Endodermal cell (in vitro differentiated cells): ENCODE results near the gene INSYN2B. TPM values are rescaled to one million over a fixed set of nuclear protein-coding genes. Genes with fewer than 3 reads are reported as not detected.

Experiments used
- DNase-seq: peaks from one replicate; pipeline ENCODE4 v3.0.0-alpha.2; 2017
- H3K27ac ChIP-seq: 2 replicates; pipeline ENCODE4 v1.5.1; 2013; ENCODE audit warnings: mild to moderate bottlenecking, low read depth, low read length, moderate library complexity
- H3K27me3 ChIP-seq: 2 replicates; pipeline ENCODE4 v1.6.1; 2013; ENCODE audit warnings: mild to moderate bottlenecking, low read length, moderate library complexity; ENCODE audit not compliant: insufficient read depth, control insufficient read depth, poor library complexity, severe bottlenecking
- H3K36me3 ChIP-seq: 2 replicates; pipeline ENCODE4 v1.7.0; 2013; ENCODE audit warnings: mild to moderate bottlenecking, low read length, moderate library complexity; ENCODE audit not compliant: control insufficient read depth, insufficient read depth
- H3K4me1 ChIP-seq: one replicate; pipeline ENCODE4 v1.7.0; 2013; ENCODE audit warnings: low read length; ENCODE audit not compliant: control insufficient read depth, insufficient read depth
- H3K4me3 ChIP-seq: 2 replicates; pipeline ENCODE4 v1.5.1; 2013; ENCODE audit warnings: mild to moderate bottlenecking, low read length, moderate library complexity
- H3K9ac ChIP-seq: 2 replicates; pipeline ENCODE4 v1.6.1; 2013; ENCODE audit warnings: mild to moderate bottlenecking, low read length, moderate library complexity; ENCODE audit not compliant: poor library complexity, severe bottlenecking; ENCODE audit errors: extremely low read depth
- H3K9me3 ChIP-seq: 2 replicates; pipeline ENCODE4 v1.6.1; 2013; ENCODE audit warnings: mild to moderate bottlenecking, low read length, moderate library complexity; ENCODE audit not compliant: control insufficient read depth
- H3K27ac Mint-ChIP-seq: 2 replicates; pipeline ENCODE4 v1.8.0; 2020; ENCODE audit warnings: mixed read lengths
- H3K27me3 Mint-ChIP-seq: 2 replicates; pipeline ENCODE4 v1.8.0; 2021; ENCODE audit warnings: mild to moderate bottlenecking, mixed read lengths; ENCODE audit not compliant: insufficient read depth
- H3K36me3 Mint-ChIP-seq: 2 replicates; pipeline ENCODE4 v1.8.0; 2020; ENCODE audit warnings: low read depth, mixed read lengths
- H3K4me1 Mint-ChIP-seq: 2 replicates; pipeline ENCODE4 v1.8.0; 2020; ENCODE audit warnings: mixed read lengths
- H3K4me3 Mint-ChIP-seq: 2 replicates; pipeline ENCODE4 v1.8.0; 2020; ENCODE audit warnings: mild to moderate bottlenecking, moderate library complexity, mixed read lengths
- H3K9me3 Mint-ChIP-seq: 2 replicates; pipeline ENCODE4 v1.8.0; 2020; ENCODE audit warnings: mild to moderate bottlenecking, mixed read lengths
- WGBS, 2 experiments: methylation state at CpG; one replicate each; pipeline versions ENCODE4 v1.1.5 to v1.1.7; 2013; ENCODE audit warnings: missing lambda C conversion rate in 2 of 2, mixed read lengths in 1 of 2; ENCODE audit not compliant: insufficient coverage in 1 of 2, insufficient read length in 1 of 2; 5-methylcytosine and 5-hydroxymethylcytosine counted together
- total RNA-seq, 2 donors: library from RNA; stranded (reverse); fragmentation: NEBNext Ultra II Directional in 1 of 2; extraction: Animal tissue kit (Norgen Biotek cat#: 25700) in 1 of 2; gene quantifications; 2 replicates in 1 of 2; 3 replicates in 1 of 2; pipeline ENCODE4 v1.2.1, GENCODE V29; 2021
- TF ChIP-seq, protein P1 (sequence below): fragments of 200-600 bp; sonication (generic); conservative IDR thresholded peaks from 2 replicates; pipeline ENCODE4 v1.5.0; 2021; ENCODE audit warnings: antibody characterized with exemption, mild to moderate bottlenecking

The INSYN2B gene
- total RNA-seq, 2 donors from 2014 or later = not detected

DNA sequence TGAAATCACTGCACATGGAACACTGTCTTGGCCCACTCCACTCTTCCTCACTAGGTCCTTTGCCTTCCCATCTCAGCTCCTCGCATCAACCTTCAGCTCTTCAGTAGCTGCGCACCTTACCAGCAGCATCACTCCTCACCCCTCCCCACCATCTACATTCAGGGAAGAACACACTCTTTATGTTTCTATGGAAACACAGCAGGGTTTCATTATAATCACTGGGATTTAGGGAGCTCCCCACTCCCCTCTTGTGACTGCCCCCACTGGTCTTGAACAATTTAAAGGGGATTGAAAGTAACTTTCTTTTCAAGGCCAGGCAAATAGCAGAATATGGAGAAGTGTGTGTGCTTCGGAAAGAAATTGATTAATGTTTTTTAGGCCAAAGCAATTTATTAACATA is 111.2 kb downstream of the INSYN2B start:
- Mint-ChIP-seq H3K4me1 (peaks cover 9% of the 10 kb centered on the region), H3K4me3 (no peak overlapping the region)

GRCh38 chr5:169867347-169867746 is 112.9 kb downstream of the INSYN2B start:
- Mint-ChIP-seq H3K4me3 (no peak overlapping the region), H3K27ac (no peak overlapping the region), H3K27me3 (peaks cover 1% of the 10 kb centered on the region), H3K36me3 (no peaks in the 10 kb centered on the region), H3K4me1 (peaks cover 9% of the 10 kb centered on the region), H3K9me3 (no peaks in the 10 kb centered on the region)
- no peaks in the 10 kb centered on the region for H3K27me3 ChIP-seq
- WGBS, 2 experiments = 90 to 100% methylated on average over 1 to 2 of the region's 2 CpGs
- H3K4me1 ChIP-seq = no peaks in the 10 kb centered on the region
- H3K9ac ChIP-seq = no peak overlapping the region
- no peaks in the 10 kb centered on the region for H3K36me3 ChIP-seq
- no peak for DNase-seq
- H3K9me3 ChIP-seq = no peaks in the 10 kb centered on the region
- H3K27ac ChIP-seq = no peak overlapping the region
- no peak overlapping the region for H3K4me3 ChIP-seq
- TF ChIP-seq, protein P1, sequence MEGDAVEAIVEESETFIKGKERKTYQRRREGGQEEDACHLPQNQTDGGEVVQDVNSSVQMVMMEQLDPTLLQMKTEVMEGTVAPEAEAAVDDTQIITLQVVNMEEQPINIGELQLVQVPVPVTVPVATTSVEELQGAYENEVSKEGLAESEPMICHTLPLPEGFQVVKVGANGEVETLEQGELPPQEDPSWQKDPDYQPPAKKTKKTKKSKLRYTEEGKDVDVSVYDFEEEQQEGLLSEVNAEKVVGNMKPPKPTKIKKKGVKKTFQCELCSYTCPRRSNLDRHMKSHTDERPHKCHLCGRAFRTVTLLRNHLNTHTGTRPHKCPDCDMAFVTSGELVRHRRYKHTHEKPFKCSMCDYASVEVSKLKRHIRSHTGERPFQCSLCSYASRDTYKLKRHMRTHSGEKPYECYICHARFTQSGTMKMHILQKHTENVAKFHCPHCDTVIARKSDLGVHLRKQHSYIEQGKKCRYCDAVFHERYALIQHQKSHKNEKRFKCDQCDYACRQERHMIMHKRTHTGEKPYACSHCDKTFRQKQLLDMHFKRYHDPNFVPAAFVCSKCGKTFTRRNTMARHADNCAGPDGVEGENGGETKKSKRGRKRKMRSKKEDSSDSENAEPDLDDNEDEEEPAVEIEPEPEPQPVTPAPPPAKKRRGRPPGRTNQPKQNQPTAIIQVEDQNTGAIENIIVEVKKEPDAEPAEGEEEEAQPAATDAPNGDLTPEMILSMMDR = no peak

More for the DNA sequence above, 111.2 kb downstream of the INSYN2B start:
- 90 to 100% methylated on average over 2 to 3 of the region's 3 CpGs for WGBS, 2 experiments
- no peaks in the 10 kb centered on the region for H3K9me3 ChIP-seq
- no peak overlapping the region for H3K4me3 ChIP-seq
- no peaks in the 10 kb centered on the region for H3K36me3 ChIP-seq
- H3K9ac ChIP-seq = no peak overlapping the region
- Mint-ChIP-seq H3K27ac (no peak overlapping the region), H3K9me3 (no peaks in the 10 kb centered on the region), H3K36me3 (no peaks in the 10 kb centered on the region), H3K27me3 (peaks cover 1% of the 10 kb centered on the region)
- DNase-seq = no peak
- no peaks in the 10 kb centered on the region for H3K27me3 ChIP-seq
- H3K27ac ChIP-seq = no peak overlapping the region
- TF ChIP-seq, protein P1 = no peak
- no peaks in the 10 kb centered on the region for H3K4me1 ChIP-seq

DNA sequence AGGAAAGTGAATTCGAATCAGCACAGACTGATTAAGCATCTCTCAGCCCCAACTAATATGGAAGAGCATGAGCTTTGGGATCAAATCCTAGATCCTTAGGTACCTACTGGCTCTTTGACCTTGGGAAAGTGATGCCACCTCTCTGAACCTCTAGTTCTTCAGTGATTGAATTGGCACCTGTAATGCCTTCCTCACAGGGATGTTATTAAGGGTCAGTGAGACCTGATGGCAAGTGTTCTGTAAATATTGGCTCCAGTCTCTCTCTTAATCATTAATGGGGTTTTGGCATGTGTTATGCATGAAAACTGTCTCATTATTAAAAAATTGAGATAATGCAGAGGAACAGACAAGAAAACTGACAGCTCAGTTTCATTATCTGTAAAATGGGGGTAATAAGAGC is 115.8 kb downstream of the INSYN2B start:
- WGBS, 2 experiments = 86% methylated on average over 1 of the region's 1 CpG; no CpG with 5 or more reads in 1 of the 2 experiments
- H3K36me3 Mint-ChIP-seq = no peaks in the 10 kb centered on the region

More for the DNA sequence above, 115.8 kb downstream of the INSYN2B start:
- Histone ChIP-seq H3K27me3 (no peaks in the 10 kb centered on the region), H3K4me1 (peaks cover 5% of the 10 kb centered on the region), H3K9ac (no peak overlapping the region), H3K36me3 (no peaks in the 10 kb centered on the region), H3K27ac (no peak overlapping the region), H3K4me3 (no peak overlapping the region), H3K9me3 (no peaks in the 10 kb centered on the region)
- TF ChIP-seq, protein P1 = no peak
- no peak overlapping the region for H3K27ac Mint-ChIP-seq
- peaks cover 12% of the 10 kb centered on the region for H3K4me1 Mint-ChIP-seq
- H3K4me3 Mint-ChIP-seq = no peak overlapping the region
- DNase-seq = no peak
- H3K9me3 Mint-ChIP-seq = no peaks in the 10 kb centered on the region
- H3K27me3 Mint-ChIP-seq = peaks cover 1% of the 10 kb centered on the region
